ENCODE results near the gene DAP. TPM values are rescaled to one million over a fixed set of nuclear protein-coding genes. Genes with fewer than 3 reads are reported as not detected.
A peak's percentile ranks its signal among the peaks of the same experiment; 100 is the strongest.

DAP gene
- total and polyA plus RNA-seq, 2 of the 4 experiments (the other 2 are of a cell fraction) = 49.6 to 189 TPM

DNA sequence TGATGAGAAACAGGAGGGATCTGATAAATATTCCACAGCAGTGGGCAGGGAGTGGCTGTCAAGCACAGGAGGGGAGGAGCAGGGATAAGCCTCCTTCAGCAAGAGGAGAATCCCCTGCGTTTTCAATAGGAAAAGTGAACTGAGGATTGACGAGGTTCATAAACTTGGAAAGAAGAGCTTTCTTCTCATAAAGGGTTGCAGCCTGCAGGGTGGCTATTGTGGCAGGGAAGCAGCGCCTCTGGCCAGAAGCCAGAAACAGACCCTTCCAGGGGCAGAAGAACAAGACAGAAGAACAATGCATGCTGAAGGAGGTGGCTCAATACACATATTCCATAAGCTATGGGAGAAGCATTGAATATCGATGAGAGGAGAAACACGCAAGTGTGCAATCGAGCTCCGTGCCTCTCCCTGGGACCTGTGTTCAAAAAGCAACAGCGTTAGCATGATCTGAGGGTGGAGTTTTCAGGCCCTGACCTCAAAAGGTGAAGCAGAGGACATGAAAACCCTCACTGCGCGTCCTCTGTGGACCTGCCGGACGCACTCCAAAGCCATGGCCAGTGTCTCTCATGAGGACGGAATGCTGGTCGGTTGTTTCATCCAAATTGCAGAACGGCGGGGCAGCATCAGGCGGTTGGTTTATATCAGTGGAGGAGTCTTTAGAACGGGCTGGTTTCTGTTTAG lies 129.6 kb downstream of the DAP start:
- no peak overlapping the region for H2BK5ac ChIP-seq (ENCODE audit: low read depth, low read length, poor library complexity, severe bottlenecking)
- ATAC-seq (ENCODE audit: low read depth) (no peak), DNase-seq (no peak)
- H3K4me2 ChIP-seq (ENCODE audit: low read depth, low read length) = no peak overlapping the region
- H3K4me3 ChIP-seq (ENCODE audit: insufficient read depth, low read depth, low read length) = no peak overlapping the region
- H3K14ac ChIP-seq (replicated peaks; ENCODE audit: low read depth, low read length) = no peak overlapping the region
- H3K4ac ChIP-seq (ENCODE audit: low read depth, low read length) = no peak overlapping the region; the same call in 1 of the 2 replicates
- no peak overlapping the region for H4K8ac ChIP-seq (ENCODE audit: low read depth in 2 of 2, low read length in 2 of 2)
- peaks cover 3% of the 10 kb centered on the region; the same call in 1 of the 2 replicates for H3K36me3 ChIP-seq (ENCODE audit: control insufficient read depth, insufficient read depth, low read length)
- H2BK20ac ChIP-seq (ENCODE audit: low read depth, low read length) = no peak overlapping the region
- dilution Hi-C loops (cut with HindIII; ENCODE audit: low sequenced_read_pairs, unreplicated experiment) = no loop called here
- H3K27me3 ChIP-seq (ENCODE audit: control insufficient read depth, insufficient read depth, low read length) = no peaks in the 10 kb centered on the region
- H3K18ac ChIP-seq (ENCODE audit: low read depth, low read length) = no peak overlapping the region
- no peak overlapping the region for H2BK120ac ChIP-seq (ENCODE audit: low read depth, low read length)
- intact Hi-C loops (cut with micrococcal nuclease) = no loop called here
- H2AFZ ChIP-seq (replicated peaks; ENCODE audit: low read length, poor library complexity) = no peak overlapping the region
- H4K91ac ChIP-seq (ENCODE audit: insufficient read depth, low read depth, low read length) = no peak overlapping the region
- no peak overlapping the region for H2AK5ac ChIP-seq (ENCODE audit: low read depth, low read length)
- no peaks in the 10 kb centered on the region for H3K9me3 ChIP-seq (ENCODE audit: control insufficient read depth, insufficient read depth, low read length)
- H3K23ac ChIP-seq (ENCODE audit: low read depth, low read length) = 0 out of 2 replicates have a peak overlapping the region, but pooled peaks have one; percentile 19
- POLR2A ChIA-PET (ENCODE audit: unreplicated experiment) = no interaction called here
- in situ Hi-C loops (cut with MboI; ENCODE audit: low sequenced_read_pairs) = loop anchor here (5.0 kb wide), 1 partner anchor 179 kb away; no protein-coding TSS in a partner anchor
- H3K27ac ChIP-seq (ENCODE audit: insufficient read depth, low read length) = no peak overlapping the region
- H3K9ac ChIP-seq (ENCODE audit: low read depth, low read length) = no peak overlapping the region
- CTCF ChIA-PET = no interaction called here
- H3K79me1 ChIP-seq (ENCODE audit: low read depth in 1 of 2, low read length in 2 of 2) = peaks cover 14 to 77% of the 10 kb centered on the region in 2 experiments
- 87% methylated on average over 10 of the region's 18 CpGs; no CpG with 5 or more reads in 1 of the 2 experiments for WGBS, 2 experiments (ENCODE audit: extremely low coverage in 2 of 2, insufficient read length in 1 of 2)
- H2AK9ac ChIP-seq (replicated peaks; ENCODE audit: low read depth, low read length, poor library complexity) = peak overlapping the region; percentile 15
- no peak overlapping the region for H2BK15ac ChIP-seq (ENCODE audit: low read depth, low read length)
- peaks cover 15% of the 10 kb centered on the region for H3K4me1 ChIP-seq (ENCODE audit: control insufficient read depth, insufficient read depth, low read length)
- H4K5ac ChIP-seq (ENCODE audit: low read depth, low read length) = no peak overlapping the region
- H3K56ac ChIP-seq (ENCODE audit: extremely low read depth, insufficient read depth, low read length) = no peak overlapping the region
- peaks cover 2% of the 10 kb centered on the region for H3K9me1 ChIP-seq (ENCODE audit: insufficient read depth, low read length)
- H4K20me1 ChIP-seq (ENCODE audit: insufficient read depth, low read length) = peaks cover 39% of the 10 kb centered on the region
- no peak for TF ChIP-seq SMC3 (IDR thresholded peaks at IDR 0.05; ENCODE audit: low read depth, low read length)
- no peak for TF ChIP-seq NFE2L2 (IDR thresholded peaks at IDR 0.05; ENCODE audit: low read depth, low read length)
- TF ChIP-seq MXI1 (IDR thresholded peaks at IDR 0.05; ENCODE audit: borderline replicate concordance, low read depth, low read length) = no peak
- no peak for TF ChIP-seq CEBPB (IDR thresholded peaks at IDR 0.05; ENCODE audit: low read depth, low read length)
- no peak for TF ChIP-seq RCOR1 (IDR thresholded peaks at IDR 0.05; ENCODE audit: insufficient replicate concordance, low read length)
- TF ChIP-seq, protein P1, sequence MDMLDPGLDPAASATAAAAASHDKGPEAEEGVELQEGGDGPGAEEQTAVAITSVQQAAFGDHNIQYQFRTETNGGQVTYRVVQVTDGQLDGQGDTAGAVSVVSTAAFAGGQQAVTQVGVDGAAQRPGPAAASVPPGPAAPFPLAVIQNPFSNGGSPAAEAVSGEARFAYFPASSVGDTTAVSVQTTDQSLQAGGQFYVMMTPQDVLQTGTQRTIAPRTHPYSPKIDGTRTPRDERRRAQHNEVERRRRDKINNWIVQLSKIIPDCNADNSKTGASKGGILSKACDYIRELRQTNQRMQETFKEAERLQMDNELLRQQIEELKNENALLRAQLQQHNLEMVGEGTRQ (IDR thresholded peaks at IDR 0.05; ENCODE audit: low read depth, low read length) = no peak
- TF ChIP-seq MAFK (IDR thresholded peaks at IDR 0.05; ENCODE audit: low read depth, low read length) = no peak
- no peak for TF ChIP-seq RAD21 (IDR thresholded peaks at IDR 0.05; ENCODE audit: low read length)
- TF ChIP-seq RFX5 (IDR thresholded peaks at IDR 0.05; ENCODE audit: low read depth, low read length) = no peak
- no peak for TF ChIP-seq BHLHE40 (IDR thresholded peaks at IDR 0.05; ENCODE audit: low read depth, low read length)
- no peak for TF ChIP-seq CHD1 (IDR thresholded peaks at IDR 0.05; ENCODE audit: low read depth, low read length)
- TF ChIP-seq, protein P2, sequence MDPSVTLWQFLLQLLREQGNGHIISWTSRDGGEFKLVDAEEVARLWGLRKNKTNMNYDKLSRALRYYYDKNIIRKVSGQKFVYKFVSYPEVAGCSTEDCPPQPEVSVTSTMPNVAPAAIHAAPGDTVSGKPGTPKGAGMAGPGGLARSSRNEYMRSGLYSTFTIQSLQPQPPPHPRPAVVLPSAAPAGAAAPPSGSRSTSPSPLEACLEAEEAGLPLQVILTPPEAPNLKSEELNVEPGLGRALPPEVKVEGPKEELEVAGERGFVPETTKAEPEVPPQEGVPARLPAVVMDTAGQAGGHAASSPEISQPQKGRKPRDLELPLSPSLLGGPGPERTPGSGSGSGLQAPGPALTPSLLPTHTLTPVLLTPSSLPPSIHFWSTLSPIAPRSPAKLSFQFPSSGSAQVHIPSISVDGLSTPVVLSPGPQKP (IDR thresholded peaks at IDR 0.05; ENCODE audit: borderline replicate concordance, low read depth, low read length) = no peak
- TF ChIP-seq, protein P3, sequence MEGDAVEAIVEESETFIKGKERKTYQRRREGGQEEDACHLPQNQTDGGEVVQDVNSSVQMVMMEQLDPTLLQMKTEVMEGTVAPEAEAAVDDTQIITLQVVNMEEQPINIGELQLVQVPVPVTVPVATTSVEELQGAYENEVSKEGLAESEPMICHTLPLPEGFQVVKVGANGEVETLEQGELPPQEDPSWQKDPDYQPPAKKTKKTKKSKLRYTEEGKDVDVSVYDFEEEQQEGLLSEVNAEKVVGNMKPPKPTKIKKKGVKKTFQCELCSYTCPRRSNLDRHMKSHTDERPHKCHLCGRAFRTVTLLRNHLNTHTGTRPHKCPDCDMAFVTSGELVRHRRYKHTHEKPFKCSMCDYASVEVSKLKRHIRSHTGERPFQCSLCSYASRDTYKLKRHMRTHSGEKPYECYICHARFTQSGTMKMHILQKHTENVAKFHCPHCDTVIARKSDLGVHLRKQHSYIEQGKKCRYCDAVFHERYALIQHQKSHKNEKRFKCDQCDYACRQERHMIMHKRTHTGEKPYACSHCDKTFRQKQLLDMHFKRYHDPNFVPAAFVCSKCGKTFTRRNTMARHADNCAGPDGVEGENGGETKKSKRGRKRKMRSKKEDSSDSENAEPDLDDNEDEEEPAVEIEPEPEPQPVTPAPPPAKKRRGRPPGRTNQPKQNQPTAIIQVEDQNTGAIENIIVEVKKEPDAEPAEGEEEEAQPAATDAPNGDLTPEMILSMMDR (conservative IDR thresholded peaks at IDR 0.05; ENCODE audit: low read depth, low read length) = no peak
- no peak for TF ChIP-seq MAZ (IDR thresholded peaks at IDR 0.05; ENCODE audit: borderline replicate concordance, low read depth, low read length)
- no peak for TF ChIP-seq POLR2A (IDR thresholded peaks at IDR 0.05; ENCODE audit: low read depth, low read length)
- TF ChIP-seq FOS (IDR thresholded peaks at IDR 0.05; ENCODE audit: low read depth, low read length) = no peak
- BruUV-seq (replicated peaks) = no TSS peak
